HG03066 (cell line): ENCODE data around the gene FARS2.

ENCODE experiments used
- ATAC-seq: cut with Tn5 transposase; IDR thresholded peaks from one replicate; pipeline ENCODE4 v1.9.1; 2021; ENCODE audit warnings: low read depth; ENCODE audit not compliant: unreplicated experiment

FARS2 gene

GRCh38 chr6:5412663-5413062 lies 151.3 kb downstream of the FARS2 start:
- no peak for ATAC-seq

GRCh38 chr6:5416250-5416649 lies 154.9 kb downstream of the FARS2 start:
- ATAC-seq, result no peak

GRCh38 chr6:5422321-5422915 lies 161.1 kb downstream of the FARS2 start:
- ATAC-seq, result no peak

- no peak for ATAC-seq
Observed at GRCh38 chr6:5423251-5423650, 161.9 kb downstream of the FARS2 start.

- ATAC-seq, result no peak
Observed at GRCh38 chr6:5424726-5425125, 163.4 kb downstream of the FARS2 start.

DNA sequence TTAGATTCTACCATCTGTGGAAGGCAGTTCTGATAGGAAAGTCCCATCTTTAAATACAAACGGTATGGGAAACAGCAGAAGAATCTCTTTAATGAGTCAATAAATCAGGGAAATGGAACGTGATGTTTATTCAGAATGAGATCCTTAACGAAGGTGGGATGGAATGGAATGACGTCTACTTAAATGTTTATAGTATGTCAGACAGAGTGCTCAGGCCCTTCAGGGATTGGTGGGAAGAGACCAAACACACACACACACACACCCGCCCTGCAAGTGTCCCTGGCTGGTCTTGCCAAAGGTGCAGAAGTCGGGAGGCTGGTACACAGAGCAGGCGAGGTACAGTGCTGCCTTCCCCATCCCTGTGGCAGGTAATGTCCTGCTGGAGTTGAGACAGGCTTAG lies 164.0 kb downstream of the FARS2 start:
- no peak for ATAC-seq

DNA sequence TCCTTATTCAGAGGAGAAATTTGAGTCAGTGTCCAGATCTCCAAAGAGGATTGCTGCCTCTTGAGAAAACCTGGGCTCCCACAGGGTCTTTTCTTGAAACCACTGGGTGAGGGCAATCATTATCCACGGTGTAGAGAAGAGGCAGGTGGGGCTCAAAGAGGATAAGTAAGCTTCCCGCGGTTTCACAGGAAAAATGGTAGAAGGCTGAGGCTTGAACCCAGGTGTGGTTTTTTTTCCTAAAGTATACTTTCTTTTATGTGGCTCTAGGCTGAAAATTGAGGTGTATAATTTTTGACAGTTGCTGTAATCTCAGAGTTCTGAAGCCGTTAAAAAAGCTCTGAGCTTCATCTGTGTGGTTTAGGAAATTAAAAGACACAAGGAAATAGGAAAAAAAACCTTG lies 164.5 kb downstream of the FARS2 start:
- no peak for ATAC-seq

GRCh38 chr6:5427586-5427985 lies 166.3 kb downstream of the FARS2 start:
- ATAC-seq, result no peak

DNA sequence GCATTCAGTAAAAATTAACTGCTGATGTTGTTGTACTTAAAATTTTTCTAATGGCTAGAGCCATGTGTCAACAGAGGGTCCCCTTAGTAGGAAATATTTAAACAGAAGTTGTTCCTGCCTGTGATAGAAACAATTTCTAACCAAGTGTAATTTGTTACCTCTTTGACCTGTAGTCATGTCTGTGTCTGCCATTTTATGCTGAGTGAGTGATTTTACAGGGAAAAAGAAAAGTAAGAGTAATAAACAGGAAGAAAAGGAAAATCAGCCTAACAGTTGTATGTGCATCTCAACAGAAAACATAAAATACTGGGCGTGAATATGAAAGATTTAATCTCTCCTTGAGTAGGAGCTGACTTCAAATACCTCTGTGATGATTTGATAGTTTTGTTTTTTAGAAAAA lies 172.0 kb downstream of the FARS2 start:
- no peak for ATAC-seq

- ATAC-seq, result no peak
Observed at GRCh38 chr6:5435449-5435848, 174.1 kb downstream of the FARS2 start.

GRCh38 chr6:5438922-5439584 lies 177.7 kb downstream of the FARS2 start:
- ATAC-seq, result no peak

- ATAC-seq, result no peak
Observed at GRCh38 chr6:5439749-5440148, 178.4 kb downstream of the FARS2 start.

DNA sequence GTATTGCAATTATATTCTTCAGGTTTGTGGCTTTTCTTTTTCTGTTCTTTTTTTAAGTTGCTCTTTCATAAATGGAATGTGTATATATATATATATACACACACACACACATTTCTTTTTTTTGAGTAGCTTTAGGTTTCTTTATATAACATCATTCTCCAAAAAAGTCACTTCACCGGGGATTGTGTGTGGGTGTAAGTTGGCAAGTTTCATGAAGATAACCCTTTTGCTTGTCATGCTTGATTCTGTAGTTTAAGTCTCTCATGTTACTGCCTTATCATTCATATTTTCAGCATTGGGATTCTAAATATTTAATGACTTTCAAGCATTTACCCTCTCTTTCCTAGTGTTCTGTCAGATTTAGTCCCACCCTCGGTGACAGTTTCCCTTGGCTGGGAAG lies 181.0 kb downstream of the FARS2 start:
- no peak for ATAC-seq

DNA sequence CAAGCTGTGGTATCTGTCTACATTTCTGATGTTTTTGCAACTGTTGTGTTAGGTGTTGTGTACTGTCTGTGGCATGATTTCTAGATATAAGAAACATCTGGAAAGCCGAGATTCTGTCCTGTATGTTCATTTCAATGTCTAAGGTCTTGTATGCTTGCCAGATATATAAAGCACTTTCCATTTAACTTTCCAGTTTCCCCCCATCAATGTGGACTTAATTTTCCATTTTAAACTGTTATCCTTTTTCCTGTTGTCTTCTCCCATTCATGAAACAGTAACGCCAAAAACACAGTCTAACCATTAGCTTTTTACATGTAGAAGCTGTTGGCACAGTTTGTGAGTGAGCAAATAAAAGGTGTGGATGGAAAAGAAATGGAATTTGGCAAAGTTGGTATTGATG lies 181.6 kb downstream of the FARS2 start:
- no peak for ATAC-seq

DNA sequence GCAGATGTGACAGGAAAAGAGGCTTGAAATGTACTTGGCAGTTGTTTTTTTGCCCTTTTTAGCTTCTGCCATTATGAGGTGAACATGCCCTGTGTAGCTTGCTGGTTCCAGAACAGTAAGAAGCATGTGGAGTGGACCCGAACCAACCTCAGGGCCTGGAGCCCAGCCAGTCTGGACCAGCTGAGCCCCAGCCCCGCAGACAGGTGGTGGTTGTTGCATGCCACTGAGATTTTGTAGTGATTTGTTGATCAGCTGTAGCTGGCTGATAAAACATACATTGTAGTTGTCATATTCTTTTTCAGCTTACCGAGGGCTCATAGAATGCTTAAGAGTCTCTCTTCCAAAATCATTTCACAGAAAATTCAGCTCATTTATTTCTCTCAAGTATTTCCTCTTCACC lies 182.2 kb downstream of the FARS2 start:
- no peak for ATAC-seq

DNA sequence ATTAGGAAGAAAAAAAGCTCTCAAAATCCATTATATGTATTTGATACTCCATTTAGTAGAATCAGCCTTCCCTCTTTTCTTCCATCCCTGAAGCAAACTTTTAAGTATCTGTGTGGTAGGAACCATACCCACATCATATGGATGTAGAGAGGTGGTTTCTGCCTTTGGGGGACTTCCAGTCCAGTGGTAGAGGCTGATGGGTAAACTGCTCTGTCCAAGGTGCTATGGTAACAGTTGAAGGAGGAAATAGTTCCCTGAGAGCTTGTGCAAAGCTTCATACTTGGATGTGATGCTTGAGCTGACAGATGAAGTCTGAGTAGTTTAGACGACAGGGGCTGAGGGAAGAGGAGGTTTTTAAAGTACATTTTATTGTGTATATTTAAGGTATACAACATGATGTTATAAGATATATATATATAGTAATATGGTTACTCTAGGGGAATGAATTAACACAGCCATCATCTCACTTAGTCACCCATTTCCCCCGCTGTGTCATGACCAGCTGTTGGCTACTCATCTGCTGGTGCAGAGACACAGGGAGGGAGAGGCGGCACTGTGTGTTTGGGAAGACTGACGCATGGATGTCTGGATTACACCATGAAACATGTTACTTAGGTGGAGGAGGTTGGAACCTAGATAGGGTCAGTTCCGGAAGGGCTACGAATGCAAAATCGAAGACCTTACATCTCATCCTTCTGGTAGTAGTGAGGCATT lies 185.2 kb downstream of the FARS2 start:
- no peak for ATAC-seq

DNA sequence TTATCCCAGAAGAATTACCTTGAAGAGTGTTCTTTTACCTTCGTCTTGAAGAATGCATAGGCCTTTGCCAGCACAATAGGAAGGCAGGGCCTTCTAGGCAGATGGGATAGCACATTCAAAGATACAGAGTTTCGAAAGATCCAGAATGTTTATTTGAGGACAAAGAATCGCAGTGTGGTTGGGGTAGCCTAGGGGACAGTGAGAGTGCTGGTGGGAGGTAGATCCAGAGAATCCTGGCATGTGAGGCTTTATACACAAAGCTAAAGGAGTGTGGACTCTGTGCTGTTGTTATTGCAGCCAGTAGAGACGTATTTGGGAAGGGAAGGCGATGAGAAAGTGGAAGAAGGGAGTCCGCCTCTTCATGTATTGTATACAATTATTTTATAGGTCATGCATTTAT lies 186.6 kb downstream of the FARS2 start:
- no peak for ATAC-seq

GRCh38 chr6:5450073-5450472 lies 188.8 kb downstream of the FARS2 start:
- ATAC-seq, result no peak

GRCh38 chr6:5453546-5453945 lies 192.2 kb downstream of the FARS2 start:
- ATAC-seq, result no peak

DNA sequence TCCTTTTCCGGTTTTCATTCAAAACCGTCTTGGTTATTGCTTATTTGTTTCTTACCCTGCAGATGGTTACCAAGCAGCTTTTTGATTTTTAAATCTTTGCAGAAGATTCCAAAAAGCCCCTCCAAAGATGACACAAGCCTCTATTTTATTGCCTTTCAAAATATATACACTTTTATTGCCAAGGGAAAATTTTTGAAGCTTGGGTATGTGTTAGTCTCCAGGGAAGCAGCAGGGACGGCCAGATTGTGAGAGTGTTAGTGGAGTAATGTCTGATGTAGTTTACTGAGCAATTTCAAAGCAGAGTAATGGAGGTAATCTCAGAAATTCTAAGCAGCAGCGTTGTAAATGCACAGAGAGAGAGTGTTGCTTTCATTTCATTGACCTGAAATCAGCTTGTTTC lies 193.8 kb downstream of the FARS2 start:
- no peak for ATAC-seq

- no peak for ATAC-seq
Observed at GRCh38 chr6:5457041-5457440, 195.7 kb downstream of the FARS2 start.
